ENCODE data around the gene ALK.

Gene ALK

DNA sequence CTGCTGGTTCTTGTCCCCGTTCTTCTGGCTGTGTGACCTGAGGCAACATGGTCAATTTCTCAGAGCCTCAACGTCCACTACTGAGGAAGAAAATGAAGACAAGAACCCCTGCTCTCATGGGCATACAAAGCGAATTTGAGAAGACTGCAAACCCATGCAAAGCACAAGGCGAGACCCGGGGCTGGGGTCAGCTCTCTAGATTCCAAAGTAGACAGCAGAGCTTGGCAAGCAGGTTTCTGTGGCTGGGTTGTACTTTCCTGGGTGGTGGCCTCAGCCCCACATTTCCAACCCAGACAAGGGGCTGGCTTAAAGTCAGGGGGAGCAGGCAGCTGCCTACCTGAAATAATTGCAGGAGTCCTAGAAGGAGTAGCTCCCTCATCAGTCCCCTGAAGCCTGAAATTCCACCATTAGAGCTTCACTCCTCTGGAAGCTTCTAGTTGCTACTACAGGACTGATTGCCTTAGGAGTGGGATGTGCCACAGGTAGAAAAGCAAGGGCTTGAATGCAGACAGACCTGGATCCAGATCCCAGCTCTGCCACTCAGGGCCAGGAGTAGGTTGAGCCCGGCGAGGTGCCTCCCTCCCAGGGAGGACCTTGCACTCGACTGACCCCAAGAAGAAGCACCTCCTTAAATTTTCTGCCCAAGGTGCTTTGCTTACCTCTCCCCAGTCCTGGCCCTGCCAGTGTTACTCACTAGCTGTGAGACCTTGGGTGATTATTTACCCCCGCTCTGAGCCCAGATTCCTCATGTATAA is 678.6 kb downstream of the ALK start:
- Histone ChIP-seq H3K4me1 (ENCODE audit: control insufficient read depth, insufficient read depth, low read length, poor library complexity, severe bottlenecking) (no peaks in the 10 kb centered on the region), H3K9me3 (ENCODE audit: control insufficient read depth, low read length) (no peaks in the 10 kb centered on the region), H3K4me3 (ENCODE audit: insufficient read depth, low read depth, low read length, poor library complexity, severe bottlenecking) (no peak overlapping the region), H3K36me3 (ENCODE audit: control insufficient read depth, insufficient read depth, low read length) (no peaks in the 10 kb centered on the region), H3K27me3 (replicated peaks; ENCODE audit: control insufficient read depth, insufficient read depth, low read length, poor library complexity, severe bottlenecking) (no peaks in the 10 kb centered on the region), H3K27ac (ENCODE audit: insufficient read depth, low read length, poor library complexity, severe bottlenecking) (no peak overlapping the region)
- no peak for DNase-seq

DNA sequence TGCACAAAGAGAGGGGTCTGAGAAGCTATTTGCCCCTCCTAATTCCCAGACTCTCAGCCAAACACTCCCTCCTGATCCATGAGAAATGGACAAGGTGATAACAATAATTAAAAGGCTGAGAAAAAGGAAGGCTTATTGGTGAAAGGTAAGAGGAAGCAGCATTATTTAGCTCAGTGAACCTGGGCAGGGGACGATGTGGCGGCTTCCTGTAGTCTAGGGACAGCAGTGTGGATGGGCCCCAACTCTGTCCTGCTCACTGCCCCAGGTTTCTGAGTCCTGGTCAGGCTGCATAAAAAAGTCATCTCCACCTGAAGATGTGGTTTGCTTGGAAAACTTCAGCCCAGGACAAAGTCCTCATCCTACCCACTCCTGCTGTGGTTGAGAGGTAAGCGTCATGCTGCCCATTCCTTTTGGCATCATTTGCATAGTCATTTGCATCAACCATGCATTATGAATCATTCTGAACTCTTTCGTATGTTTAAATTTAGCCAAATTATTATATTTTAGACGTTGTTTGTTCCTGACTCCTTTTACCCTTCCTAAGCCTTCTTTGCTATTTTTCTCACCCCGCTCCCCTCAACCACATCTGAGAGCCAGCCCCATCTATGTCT is 679.3 kb downstream of the ALK start:
- H3K9me3 ChIP-seq (ENCODE audit: control insufficient read depth, low read length), result no peaks in the 10 kb centered on the region
- H3K27me3 ChIP-seq (replicated peaks; ENCODE audit: control insufficient read depth, insufficient read depth, low read length, poor library complexity, severe bottlenecking), result no peaks in the 10 kb centered on the region
- no peak for DNase-seq
- H3K36me3 ChIP-seq (ENCODE audit: control insufficient read depth, insufficient read depth, low read length), result no peaks in the 10 kb centered on the region
- no peak overlapping the region for H3K4me3 ChIP-seq (ENCODE audit: insufficient read depth, low read depth, low read length, poor library complexity, severe bottlenecking)
- H3K27ac ChIP-seq (ENCODE audit: insufficient read depth, low read length, poor library complexity, severe bottlenecking), result no peak overlapping the region
- no peaks in the 10 kb centered on the region for H3K4me1 ChIP-seq (ENCODE audit: control insufficient read depth, insufficient read depth, low read length, poor library complexity, severe bottlenecking)

DNA sequence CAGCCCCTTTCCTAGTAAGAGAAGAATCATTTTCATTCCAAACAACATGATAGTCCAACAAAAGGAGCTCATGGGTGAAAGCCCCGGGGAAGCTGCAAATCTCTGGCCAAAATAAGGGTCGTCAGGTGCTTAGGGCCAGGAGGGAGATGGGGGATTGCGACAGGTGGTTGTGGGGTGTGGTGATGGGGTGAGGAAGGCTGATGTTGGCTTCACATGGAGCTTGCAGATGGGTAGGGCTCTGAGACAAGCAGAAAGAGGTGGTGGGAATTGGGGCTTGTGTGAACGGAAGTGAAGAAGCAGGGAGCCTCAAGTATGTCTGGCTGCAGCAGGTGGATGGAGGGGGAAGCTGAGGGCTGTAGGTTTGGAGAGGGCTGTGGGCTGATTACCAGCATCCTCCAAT is 680.0 kb downstream of the ALK start:
- Histone ChIP-seq H3K36me3 (ENCODE audit: control insufficient read depth, insufficient read depth, low read length) (no peaks in the 10 kb centered on the region), H3K9me3 (ENCODE audit: control insufficient read depth, low read length) (no peaks in the 10 kb centered on the region)

DNA sequence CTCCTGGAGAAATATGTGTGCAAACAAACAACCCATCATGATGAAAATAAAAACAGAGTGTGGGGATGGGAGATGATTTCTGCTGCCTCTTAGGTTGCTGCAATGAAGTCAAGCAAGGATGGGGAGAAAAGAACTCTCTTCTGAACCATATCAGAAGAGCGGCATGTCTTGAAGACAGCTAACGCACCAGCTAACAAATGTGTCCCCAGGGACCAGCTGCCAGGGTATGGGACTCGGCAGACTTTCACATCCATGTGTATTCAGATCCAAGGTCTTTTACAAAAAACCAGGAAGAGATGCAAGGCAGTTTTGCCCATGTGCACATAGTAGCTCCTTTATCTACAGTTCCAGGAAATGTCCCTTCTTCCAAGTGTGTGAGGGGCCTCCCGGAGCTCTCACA is 680.8 kb downstream of the ALK start:
- H3K9me3 ChIP-seq (ENCODE audit: control insufficient read depth, low read length), result no peaks in the 10 kb centered on the region
- DNase-seq, result no peak

More for the DNA sequence above, 680.0 kb downstream of the ALK start:
- no peaks in the 10 kb centered on the region for H3K4me1 ChIP-seq (ENCODE audit: control insufficient read depth, insufficient read depth, low read length, poor library complexity, severe bottlenecking)
- H3K27me3 ChIP-seq (replicated peaks; ENCODE audit: control insufficient read depth, insufficient read depth, low read length, poor library complexity, severe bottlenecking), result no peaks in the 10 kb centered on the region
- H3K4me3 ChIP-seq (ENCODE audit: insufficient read depth, low read depth, low read length, poor library complexity, severe bottlenecking), result no peak overlapping the region
- no peak overlapping the region for H3K27ac ChIP-seq (ENCODE audit: insufficient read depth, low read length, poor library complexity, severe bottlenecking)
- DNase-seq, result no peak

DNA sequence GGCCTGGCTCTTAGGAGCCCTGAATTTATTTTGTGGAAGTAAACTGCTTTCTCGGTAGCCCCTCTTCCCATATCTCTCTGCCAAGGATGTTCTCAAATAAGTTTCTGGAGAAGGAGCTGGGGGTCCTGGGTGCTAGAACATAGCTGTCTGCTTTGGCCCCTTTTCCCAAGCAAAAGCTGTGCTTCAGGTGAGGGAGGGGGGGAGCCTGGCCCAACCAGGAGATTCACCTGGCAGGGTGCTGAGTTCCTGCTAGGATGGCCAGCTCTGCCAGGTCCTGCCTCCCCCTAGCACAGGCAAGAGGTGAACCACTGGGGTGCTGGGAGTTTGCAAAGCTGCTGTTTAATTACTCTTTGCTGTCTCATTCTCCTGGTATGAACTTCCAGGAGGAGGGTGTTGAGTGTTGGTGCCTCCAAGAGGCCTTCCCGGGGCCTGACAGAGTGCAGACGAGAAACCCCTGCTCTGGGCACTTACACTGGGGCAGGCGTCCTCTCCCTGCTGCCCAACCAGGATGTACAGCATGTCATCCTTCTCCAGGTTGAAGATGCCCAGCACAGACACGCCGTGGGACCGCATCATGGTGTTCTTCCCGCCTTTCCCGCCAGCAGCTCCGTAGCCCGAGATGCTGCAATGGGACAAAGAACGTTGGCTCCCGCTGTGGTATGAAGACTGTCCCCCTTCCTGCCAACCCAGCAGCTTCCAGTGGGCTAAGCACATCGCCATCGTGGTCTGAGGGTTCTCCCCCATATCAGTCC is 682.0 kb downstream of the ALK start:
- H3K4me3 ChIP-seq (ENCODE audit: insufficient read depth, low read depth, low read length, poor library complexity, severe bottlenecking), result no peak overlapping the region
- no peaks in the 10 kb centered on the region for H3K9me3 ChIP-seq (ENCODE audit: control insufficient read depth, low read length)
- no peaks in the 10 kb centered on the region for H3K27me3 ChIP-seq (replicated peaks; ENCODE audit: control insufficient read depth, insufficient read depth, low read length, poor library complexity, severe bottlenecking)
- H3K27ac ChIP-seq (ENCODE audit: insufficient read depth, low read length, poor library complexity, severe bottlenecking), result no peak overlapping the region
- no peaks in the 10 kb centered on the region for H3K36me3 ChIP-seq (ENCODE audit: control insufficient read depth, insufficient read depth, low read length)
- no peaks in the 10 kb centered on the region for H3K4me1 ChIP-seq (ENCODE audit: control insufficient read depth, insufficient read depth, low read length, poor library complexity, severe bottlenecking)
- no peak for DNase-seq

More for the DNA sequence above, 680.8 kb downstream of the ALK start:
- Histone ChIP-seq H3K36me3 (ENCODE audit: control insufficient read depth, insufficient read depth, low read length) (no peaks in the 10 kb centered on the region), H3K27me3 (replicated peaks; ENCODE audit: control insufficient read depth, insufficient read depth, low read length, poor library complexity, severe bottlenecking) (no peaks in the 10 kb centered on the region), H3K4me3 (ENCODE audit: insufficient read depth, low read depth, low read length, poor library complexity, severe bottlenecking) (no peak overlapping the region), H3K27ac (ENCODE audit: insufficient read depth, low read length, poor library complexity, severe bottlenecking) (no peak overlapping the region), H3K4me1 (ENCODE audit: control insufficient read depth, insufficient read depth, low read length, poor library complexity, severe bottlenecking) (no peaks in the 10 kb centered on the region)

DNA sequence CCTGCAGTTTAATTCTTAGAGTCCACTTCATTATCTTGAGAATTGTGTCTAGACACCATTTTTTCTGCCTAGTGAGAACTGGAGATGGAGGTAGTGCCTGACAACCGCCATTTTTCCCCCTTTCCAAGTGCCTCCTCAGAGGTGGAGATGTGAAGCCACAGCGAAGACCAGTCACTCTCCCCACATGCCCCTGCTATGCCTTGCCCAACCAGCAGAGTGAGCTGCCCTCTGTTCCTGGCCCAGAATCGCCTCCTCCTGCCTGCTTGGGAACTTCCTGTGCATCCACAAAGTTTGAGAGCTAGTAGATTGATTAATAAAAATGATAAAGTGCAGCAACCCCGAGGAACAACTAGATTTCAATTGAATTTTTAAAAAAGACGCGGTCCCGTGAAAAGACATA is 682.9 kb downstream of the ALK start:
- Histone ChIP-seq H3K9me3 (ENCODE audit: control insufficient read depth, low read length) (no peaks in the 10 kb centered on the region), H3K27me3 (replicated peaks; ENCODE audit: control insufficient read depth, insufficient read depth, low read length, poor library complexity, severe bottlenecking) (no peaks in the 10 kb centered on the region), H3K27ac (ENCODE audit: insufficient read depth, low read length, poor library complexity, severe bottlenecking) (no peak overlapping the region), H3K4me3 (ENCODE audit: insufficient read depth, low read depth, low read length, poor library complexity, severe bottlenecking) (no peak overlapping the region), H3K36me3 (ENCODE audit: control insufficient read depth, insufficient read depth, low read length) (no peaks in the 10 kb centered on the region), H3K4me1 (ENCODE audit: control insufficient read depth, insufficient read depth, low read length, poor library complexity, severe bottlenecking) (no peaks in the 10 kb centered on the region)
- no peak for DNase-seq

DNA sequence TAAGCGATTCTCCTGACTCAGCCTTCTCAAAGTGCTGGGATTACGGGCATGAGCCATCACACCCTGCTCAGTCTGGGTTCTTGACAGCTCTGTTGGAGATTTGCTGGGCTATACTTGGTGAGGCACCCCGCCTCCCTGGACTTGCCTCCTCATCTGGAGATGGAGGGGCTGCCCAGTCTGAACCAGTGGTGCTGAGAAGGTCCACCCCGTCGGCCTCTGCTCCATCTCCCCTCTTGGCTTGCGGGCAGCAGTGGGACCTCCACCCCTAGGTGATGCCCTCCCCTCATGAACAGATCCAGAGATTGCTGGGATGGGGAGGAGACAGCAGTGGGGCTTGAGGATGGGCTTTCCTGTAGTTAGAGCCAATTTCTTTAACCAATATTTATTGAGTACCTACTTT is 685.3 kb downstream of the ALK start:
- no peak for DNase-seq
- Histone ChIP-seq H3K27ac (ENCODE audit: insufficient read depth, low read length, poor library complexity, severe bottlenecking) (no peak overlapping the region), H3K27me3 (replicated peaks; ENCODE audit: control insufficient read depth, insufficient read depth, low read length, poor library complexity, severe bottlenecking) (no peaks in the 10 kb centered on the region), H3K9me3 (ENCODE audit: control insufficient read depth, low read length) (no peaks in the 10 kb centered on the region), H3K4me1 (ENCODE audit: control insufficient read depth, insufficient read depth, low read length, poor library complexity, severe bottlenecking) (no peaks in the 10 kb centered on the region), H3K36me3 (ENCODE audit: control insufficient read depth, insufficient read depth, low read length) (no peaks in the 10 kb centered on the region), H3K4me3 (ENCODE audit: insufficient read depth, low read depth, low read length, poor library complexity, severe bottlenecking) (no peak overlapping the region)

DNA sequence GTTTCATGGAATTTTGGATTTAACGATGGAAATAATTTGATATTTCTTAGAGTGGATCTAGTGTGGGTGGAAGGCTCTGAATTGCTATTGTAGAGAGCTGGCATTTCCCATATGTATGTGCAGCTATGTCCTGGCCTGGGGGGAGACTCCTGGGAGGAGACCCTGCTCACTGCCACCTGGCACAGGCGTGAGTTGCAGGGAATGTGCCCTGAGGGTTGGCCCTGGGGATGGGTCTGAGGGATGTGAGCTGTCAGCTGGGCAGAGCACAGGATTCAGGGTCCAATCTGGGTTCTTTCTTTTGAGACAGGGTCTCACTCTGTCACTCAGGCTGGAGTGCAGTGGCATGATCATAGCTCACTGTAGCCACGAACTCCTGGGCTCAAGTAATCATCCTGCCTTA is 686.0 kb downstream of the ALK start:
- no peaks in the 10 kb centered on the region for H3K4me1 ChIP-seq (ENCODE audit: control insufficient read depth, insufficient read depth, low read length, poor library complexity, severe bottlenecking)
- no peaks in the 10 kb centered on the region for H3K36me3 ChIP-seq (ENCODE audit: control insufficient read depth, insufficient read depth, low read length)
- H3K27me3 ChIP-seq (replicated peaks; ENCODE audit: control insufficient read depth, insufficient read depth, low read length, poor library complexity, severe bottlenecking), result no peaks in the 10 kb centered on the region
- no peak for DNase-seq
- no peak overlapping the region for H3K4me3 ChIP-seq (ENCODE audit: insufficient read depth, low read depth, low read length, poor library complexity, severe bottlenecking)
- no peak overlapping the region for H3K27ac ChIP-seq (ENCODE audit: insufficient read depth, low read length, poor library complexity, severe bottlenecking)
- H3K9me3 ChIP-seq (ENCODE audit: control insufficient read depth, low read length), result no peaks in the 10 kb centered on the region

DNA sequence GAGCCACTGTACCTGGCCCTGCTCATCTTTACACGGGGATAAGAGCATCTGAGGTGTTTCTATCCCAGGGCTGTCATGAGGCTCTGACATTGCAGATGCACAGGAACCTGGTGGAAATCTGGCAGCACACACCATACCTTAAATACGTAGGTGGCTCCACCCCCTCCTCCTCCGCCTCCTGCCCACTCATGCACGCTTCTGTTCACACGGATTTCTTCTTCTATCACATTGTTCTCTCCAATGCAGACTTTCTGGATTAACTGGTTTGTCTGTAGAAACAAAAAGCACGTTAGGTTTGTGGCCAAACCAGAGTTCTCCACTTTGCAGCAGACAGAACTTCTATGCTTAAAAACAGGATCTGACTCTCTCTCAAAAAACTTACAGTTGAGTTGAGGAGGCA is 688.0 kb downstream of the ALK start:
- Histone ChIP-seq H3K27me3 (replicated peaks; ENCODE audit: control insufficient read depth, insufficient read depth, low read length, poor library complexity, severe bottlenecking) (no peaks in the 10 kb centered on the region), H3K27ac (ENCODE audit: insufficient read depth, low read length, poor library complexity, severe bottlenecking) (no peak overlapping the region), H3K9me3 (ENCODE audit: control insufficient read depth, low read length) (no peaks in the 10 kb centered on the region), H3K36me3 (ENCODE audit: control insufficient read depth, insufficient read depth, low read length) (no peaks in the 10 kb centered on the region), H3K4me3 (ENCODE audit: insufficient read depth, low read depth, low read length, poor library complexity, severe bottlenecking) (no peak overlapping the region), H3K4me1 (ENCODE audit: control insufficient read depth, insufficient read depth, low read length, poor library complexity, severe bottlenecking) (no peaks in the 10 kb centered on the region)
- no peak for DNase-seq

DNA sequence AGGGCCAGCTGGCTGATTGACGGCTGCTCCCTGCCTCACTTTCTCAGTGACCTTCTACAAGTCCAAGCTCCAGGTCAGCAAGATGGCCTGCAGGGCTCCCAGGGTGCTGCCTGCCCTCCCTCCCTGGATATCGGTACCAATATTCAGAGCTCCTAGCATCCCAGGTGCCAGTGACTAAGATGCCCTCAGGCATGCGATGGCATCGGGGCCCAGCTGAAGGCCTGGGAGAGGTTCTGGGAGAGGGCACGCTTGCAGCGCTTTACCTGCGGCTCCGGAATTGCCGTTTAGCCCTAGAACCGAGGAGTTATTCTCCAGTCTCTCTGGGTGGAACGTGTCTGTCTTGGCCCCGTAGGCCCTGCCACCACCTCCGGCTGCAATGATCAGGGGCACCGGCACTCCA is 689.3 kb downstream of the ALK start:
- Histone ChIP-seq H3K9me3 (ENCODE audit: control insufficient read depth, low read length) (no peaks in the 10 kb centered on the region), H3K27ac (ENCODE audit: insufficient read depth, low read length, poor library complexity, severe bottlenecking) (no peak overlapping the region), H3K4me3 (ENCODE audit: insufficient read depth, low read depth, low read length, poor library complexity, severe bottlenecking) (no peak overlapping the region), H3K4me1 (ENCODE audit: control insufficient read depth, insufficient read depth, low read length, poor library complexity, severe bottlenecking) (no peaks in the 10 kb centered on the region), H3K27me3 (replicated peaks; ENCODE audit: control insufficient read depth, insufficient read depth, low read length, poor library complexity, severe bottlenecking) (no peaks in the 10 kb centered on the region), H3K36me3 (ENCODE audit: control insufficient read depth, insufficient read depth, low read length) (no peaks in the 10 kb centered on the region)
- DNase-seq, result no peak

Measured in effector memory CD4-positive, alpha-beta T cell (primary cell).